GM10847 (cell line): ENCODE measurements around the gene DAPL1.

ENCODE experiments used
- POLR2A ChIP-seq: IDR thresholded peaks from 2 replicates; pipeline ENCODE4 v1.6.1; 2011; ENCODE audit not compliant: insufficient read length; ENCODE audit errors: extremely low read depth

DAPL1 gene

DNA sequence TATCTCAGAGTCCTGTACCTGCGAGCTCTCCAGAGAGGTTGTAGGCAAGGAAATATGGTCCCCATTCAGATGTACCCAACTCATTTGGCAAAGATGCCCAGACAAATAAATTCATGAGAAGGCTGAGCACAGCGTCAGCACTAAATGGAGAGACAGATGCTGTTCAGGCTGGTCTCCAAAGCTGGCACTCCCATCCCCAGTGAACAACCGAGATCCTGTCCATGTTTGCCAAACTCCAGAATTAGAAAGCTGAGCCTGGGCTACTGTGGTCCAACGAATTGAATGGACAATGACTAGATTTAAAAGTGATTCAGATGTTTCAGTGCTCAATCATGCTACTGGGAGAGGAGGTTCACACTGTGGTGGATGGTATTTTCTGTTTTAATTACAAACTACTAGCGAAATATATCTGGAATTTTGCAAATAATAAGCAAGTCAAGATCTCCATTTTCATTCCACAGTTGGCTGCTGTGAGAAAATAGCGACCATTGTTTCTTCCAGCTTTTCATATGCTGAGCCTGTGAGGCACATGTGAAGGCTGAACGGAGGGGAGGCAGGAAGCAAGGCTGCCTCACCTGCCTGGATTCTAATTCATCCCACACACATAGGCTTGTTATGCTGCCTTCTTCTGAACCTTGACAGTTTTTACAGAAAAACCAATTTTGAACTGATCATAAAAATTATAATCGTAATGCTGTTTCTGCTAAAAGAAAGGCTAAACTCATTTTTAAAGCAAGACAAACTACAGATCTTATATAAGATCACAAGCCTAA is 22.6 kb upstream of the DAPL1 start:
- TF ChIP-seq POLR2A = no peak

DNA sequence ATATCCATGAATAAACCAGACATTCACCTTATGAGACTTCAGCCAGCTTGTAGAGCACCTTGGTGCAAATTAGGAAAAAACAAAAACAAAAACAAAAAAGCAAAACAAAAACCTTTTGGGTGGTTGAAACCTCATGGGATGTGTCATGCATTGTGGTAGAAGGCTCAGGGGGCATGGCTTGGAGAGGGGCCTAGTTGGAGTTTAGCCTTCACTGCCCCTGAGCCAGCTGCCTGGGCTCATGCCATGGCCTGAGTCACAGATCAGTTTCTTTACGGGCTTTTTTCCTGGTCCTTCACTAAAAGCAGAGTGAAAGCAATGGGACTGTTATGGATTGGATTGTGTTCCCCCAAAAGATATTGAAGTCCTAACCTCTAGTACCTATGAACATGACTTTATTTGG is 22.0 kb upstream of the DAPL1 start:
- no peak for TF ChIP-seq POLR2A

DNA sequence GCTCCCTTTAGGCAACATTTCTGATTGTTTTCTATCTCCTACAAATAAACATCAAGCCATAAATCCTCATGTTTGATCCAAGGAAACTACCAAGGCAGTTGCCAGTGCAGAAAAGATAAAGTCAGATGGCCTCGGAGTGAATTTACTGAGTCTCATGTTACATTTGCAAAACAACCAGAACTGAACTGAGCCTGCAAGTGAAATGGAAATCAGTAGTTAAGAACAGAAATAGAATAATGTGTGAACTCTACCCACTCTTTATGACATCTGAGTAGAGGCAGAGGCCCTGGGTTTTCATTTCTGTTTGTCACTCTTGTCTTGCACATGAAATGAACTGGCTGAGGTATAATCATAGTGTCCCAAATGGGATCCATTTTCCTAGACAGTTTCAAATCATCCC is 20.4 kb upstream of the DAPL1 start:
- TF ChIP-seq POLR2A = no peak

DNA sequence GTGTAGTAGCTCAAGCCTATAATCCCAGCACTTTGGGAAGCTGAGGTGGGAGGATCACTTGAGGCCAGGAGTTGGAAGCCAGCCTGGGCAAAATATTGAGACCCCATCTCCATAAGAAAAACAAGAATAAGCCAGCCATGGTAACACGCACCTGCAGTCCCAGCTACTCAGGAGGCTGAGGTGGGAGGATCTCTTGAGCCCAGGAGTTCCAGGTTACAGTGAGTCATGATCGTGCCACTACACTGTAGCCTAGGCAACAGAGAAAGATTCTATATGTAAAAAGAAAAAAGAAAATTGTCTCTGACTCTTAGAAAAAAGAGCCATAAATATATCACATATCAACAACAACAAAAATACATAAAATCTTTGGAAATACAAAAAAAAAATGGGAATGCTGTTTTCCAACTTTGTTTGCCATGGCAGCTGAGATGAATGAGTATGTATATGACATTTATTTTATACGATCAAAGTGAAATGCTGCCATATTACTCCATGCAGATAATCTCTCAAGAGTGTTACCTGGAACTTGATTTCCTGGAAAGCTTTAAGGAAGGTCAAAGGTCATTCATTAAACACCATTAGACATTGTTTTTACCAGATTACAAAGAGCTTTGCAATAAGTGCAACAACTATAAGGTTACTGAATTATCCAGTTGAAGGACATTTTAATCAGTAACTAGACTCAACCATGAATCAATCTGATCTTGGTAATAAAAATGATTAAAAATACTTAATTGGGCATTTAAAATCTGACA is 19.7 kb upstream of the DAPL1 start:
- TF ChIP-seq POLR2A = no peak

DNA sequence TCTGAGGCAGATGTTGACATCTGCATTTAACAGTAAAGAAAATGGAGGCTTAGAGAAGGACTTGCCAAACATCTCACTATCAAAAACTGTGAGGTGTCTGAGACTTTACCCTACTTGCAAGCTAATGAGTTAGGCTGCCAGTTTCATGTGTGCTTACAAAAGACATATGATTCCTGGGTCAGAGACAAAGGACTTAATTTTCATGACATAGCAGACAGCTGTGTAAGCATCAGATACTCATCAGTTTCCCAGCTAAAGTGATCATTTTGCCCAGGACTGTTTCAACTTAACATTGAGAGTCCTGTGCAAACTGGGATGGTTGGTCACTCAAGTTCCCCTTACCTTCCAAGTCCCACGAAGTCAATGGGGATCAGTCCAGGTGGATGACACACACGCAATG is 18.9 kb upstream of the DAPL1 start:
- no peak for TF ChIP-seq POLR2A

DNA sequence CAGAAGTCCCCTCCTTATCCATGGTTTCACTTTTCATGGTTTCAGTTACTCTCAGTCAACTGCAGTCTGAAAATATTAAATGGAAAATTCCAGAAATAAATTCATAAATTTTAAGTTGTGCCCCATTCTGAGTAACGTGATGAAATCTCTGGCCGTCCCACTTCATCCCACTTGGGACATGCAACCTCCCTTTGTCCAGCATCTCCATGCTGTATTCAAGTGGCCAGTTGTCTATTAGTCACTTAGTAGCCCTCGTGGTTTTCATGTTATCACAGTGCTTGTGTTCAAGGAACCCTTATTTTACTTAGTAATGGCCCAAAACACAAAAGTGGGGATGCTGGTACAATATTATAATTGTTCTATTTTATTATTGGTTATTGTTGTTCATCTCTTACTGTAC is 18.0 kb upstream of the DAPL1 start:
- TF ChIP-seq POLR2A = no peak

DNA sequence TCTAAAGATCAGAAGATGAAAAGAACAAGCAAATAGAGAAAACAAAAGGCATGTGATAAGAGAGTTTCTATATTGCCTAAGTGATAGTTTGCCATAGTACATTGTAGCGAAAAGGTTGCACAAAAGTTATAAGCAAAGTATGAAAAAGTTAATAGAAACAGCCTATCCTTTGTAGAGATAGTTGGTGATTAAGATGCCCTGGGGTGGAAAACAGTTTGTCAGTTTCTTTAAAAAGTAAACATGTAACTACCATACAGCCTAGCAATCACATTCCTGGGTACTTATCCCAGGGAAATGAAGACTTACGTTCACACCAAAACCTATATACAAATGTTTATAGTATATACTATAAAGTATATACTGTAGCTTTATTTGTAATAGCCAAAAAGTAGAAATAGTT is 16.9 kb upstream of the DAPL1 start:
- TF ChIP-seq POLR2A = no peak

DNA sequence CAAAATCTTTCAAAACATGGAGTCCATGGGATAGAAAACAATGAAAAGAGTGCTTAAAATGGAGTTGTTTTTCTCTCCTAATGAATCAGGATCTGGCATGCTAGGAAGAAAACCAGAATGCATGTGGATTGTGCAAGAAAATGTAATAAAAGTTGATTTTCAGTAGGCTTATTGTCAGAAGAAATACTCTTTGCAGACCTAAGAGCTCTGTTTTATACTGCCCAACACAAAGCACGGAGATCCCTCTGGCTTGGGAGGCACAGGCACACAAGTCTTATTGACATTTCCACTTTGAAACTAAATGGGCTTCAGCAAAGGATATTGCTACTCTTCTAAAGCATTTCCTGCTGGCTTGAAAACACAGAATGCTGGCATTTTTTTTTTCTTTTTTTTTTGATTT is 15.5 kb upstream of the DAPL1 start:
- TF ChIP-seq POLR2A = no peak

DNA sequence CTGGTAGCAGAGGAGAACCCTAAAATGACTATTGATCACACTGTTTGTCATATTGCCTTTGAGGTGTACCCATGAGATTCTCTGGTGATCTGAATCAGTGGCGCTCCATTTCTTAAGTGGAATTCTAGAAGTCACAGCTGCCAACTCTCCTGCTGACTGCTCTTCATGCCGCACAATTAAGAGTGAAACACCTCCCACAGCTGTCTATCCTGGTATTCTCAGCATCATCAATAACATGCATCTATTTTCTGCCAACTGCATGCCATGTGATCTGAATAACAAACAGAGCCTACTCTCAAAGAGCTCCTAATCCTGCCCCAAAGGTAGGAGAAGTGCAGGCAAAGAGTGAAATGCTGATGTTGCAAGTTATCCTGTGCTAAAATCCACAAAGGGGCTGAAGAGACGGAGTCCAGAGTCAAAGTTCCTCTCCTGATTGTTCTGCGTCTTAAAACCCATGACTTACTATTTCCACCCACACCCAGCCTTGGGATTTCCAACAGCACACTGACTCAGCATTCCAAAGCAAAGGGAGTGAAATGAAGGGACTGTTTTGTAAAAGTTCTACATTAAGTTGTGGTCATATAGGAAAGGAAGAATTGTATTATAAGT is 13.7 kb upstream of the DAPL1 start:
- no peak for TF ChIP-seq POLR2A

DNA sequence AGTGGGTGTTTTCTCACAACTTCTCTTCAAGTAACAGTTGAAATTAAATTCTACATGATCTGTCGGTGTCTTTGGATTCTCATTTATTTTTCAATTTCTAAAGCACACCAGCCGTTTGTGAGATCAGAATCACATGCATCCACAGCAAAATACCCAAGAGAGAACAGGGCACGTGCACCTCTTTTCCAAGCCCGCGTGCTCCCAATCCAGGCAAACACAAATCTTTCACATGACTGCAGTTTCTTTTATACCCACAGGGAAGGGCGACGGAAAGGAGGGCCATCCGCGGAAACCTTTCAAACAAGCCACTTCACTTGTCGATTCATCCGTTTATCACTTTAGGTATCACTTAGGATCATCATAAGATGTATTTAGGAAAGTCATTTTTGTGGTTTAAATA is 13.0 kb upstream of the DAPL1 start:
- no peak for TF ChIP-seq POLR2A

DNA sequence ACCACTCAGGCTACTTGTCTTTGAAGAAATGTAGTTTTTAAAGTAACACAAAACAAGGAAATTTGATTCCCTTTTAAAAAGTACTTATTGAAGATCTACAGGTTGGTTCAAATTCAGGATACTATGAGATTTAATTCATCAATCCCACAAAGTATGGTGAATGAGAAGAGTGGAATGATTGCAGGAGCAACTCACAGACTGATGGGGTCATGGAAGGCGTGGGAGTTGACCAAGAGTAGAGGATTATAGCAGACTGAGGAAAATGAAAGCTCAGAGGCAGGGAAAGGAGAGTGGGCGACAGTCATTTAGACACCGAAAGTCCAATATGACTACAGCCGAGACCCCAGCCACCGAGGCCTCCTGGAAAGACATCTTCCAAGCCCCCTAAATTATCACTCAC is 12.5 kb upstream of the DAPL1 start:
- TF ChIP-seq POLR2A = no peak

DNA sequence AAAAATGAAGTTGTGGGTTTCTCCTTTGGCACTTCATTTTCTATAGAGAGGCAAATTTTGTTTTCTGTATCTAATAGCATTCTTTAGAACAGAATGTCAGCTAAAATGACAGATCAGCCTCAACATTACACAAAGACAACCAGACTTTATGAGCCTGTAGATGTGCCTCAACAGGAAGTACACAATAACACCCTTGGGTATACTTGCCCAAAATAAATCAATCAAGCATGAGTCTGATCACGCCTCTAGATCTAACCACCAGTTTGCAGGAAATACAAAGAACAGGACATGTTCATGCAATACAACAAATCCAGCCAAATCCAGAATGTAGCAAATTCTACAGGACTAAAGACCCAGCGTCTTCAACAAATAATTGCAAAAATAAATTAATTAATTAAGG is 11.2 kb upstream of the DAPL1 start:
- no peak for TF ChIP-seq POLR2A

DNA sequence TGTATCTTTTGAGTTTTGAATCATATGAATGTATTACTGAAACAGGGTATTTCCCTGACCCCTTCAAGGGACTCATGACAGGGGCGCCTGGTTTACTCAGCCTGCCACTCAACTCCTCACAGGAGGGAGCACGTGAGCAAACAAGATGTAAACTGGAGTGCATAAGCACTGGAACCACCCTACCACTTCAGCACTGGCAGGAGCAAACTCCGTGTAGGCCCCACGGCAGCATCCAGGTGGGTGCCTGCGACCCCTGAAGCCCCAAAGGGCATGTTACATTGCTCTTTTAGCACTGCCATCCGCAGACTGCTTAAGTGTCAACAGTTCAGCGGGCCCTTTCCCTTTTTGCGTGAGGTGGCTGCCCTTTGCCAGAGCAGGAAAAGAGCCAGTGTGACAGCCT is 8.2 kb upstream of the DAPL1 start:
- TF ChIP-seq POLR2A = no peak

DNA sequence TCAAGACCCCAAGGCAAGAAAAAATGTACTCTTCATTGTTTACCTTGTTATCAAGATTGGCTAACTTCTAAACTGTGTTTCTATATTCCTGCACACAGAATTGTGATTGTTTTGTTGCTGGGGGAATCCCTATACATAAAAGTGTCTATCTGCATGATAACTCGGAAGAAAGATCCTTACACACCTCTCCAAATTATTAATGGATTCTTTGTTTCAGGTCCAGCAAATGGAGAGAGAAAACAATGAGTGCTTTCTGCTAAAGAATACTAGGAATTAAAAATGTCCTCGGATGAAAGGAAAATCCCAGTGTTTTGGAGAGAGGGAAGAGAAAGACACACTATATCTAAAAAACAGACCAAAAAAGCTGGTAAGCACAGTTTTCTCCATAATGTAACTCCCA is 6.2 kb upstream of the DAPL1 start:
- TF ChIP-seq POLR2A = no peak

DNA sequence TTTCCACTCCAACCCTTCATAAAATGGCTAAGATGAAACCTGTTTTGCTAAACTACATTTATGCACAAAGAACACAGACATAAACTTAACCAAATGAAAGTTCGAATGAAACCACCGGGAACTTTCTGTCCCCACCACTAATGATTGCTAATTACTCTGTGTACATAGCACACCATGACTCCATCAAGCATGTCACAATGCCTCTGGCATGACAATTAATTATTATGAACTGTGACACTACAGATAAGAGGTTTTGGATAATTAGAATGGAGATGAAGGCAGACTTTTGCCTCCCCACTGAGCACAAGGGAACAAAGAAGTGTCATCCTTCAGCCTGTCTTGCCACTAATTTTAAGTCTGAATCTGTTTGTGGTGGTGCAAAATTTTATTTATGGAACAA is 1.5 kb downstream of the DAPL1 start:
- no peak for TF ChIP-seq POLR2A

DNA sequence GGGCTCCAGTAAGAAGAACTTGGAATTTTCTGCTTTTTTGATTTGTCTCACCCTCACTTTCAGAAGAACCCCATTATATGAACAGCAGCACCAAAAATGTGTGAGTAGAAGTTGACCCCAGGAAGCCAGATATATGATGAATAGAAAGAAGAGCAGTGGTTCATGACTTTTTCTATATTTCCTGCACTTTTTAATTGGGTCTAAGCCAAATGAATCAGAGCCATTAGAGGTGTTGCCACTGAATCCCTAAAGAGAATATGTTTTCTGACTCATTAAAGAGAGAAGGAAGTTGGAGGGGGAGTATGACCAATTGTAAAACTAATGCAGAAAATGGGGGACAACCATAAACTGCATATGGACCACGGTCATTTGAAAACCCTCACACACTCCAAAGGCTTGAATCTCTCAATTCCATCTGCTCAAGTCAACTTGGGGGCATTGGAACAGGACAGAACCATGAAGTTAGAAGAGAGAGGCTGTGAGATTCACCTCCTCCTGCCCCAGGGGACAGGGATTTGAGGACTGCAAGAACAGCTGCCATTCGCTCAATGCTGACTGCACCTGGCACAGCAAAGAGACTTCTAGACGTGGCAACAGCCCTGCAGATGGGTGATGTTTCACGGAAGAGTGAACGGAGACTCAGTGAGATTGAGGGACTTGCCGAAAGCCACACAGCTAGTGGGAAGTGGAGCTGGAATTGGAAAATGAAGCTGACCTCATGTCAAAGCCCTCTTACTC is 3.0 kb downstream of the DAPL1 start:
- no peak for TF ChIP-seq POLR2A

DNA sequence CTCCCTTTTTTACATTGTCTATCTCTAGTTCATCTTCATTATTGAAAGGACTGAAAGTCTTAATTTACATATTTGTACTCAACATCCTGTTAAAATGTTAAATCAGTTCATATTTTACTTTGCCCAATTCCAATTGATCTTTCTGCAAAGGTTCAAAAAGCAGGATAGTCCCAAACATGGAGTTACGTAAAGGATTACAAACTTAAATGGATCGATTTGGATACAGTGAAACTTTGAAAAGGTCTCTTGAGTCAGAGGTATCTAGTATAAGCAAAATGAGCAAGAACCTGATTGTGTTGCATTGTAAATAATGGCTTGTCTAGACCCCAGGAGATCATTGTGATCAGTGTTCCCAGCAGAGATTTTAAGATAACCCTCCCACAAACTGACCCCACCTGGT is 4.1 kb downstream of the DAPL1 start:
- TF ChIP-seq POLR2A = no peak
